ENCODE data around the gene ZNF197. TPM values are rescaled to one million over a fixed set of nuclear protein-coding genes. Genes with fewer than 3 reads are reported as not detected.

ZNF197 gene
- total RNA-seq, 4 donors from 2014 or later, result 17.6 to 51.2 (median 28.5) TPM

GRCh38 chr3:44649709-44650108 is 24.9 kb downstream of the ZNF197 start:
- no peaks in the 10 kb centered on the region for H3K4me1 ChIP-seq
- H3K9me3 ChIP-seq, result no peaks in the 10 kb centered on the region
- H3K27me3 ChIP-seq, result no peaks in the 10 kb centered on the region
- H3K36me3 ChIP-seq, result no peaks in the 10 kb centered on the region
- H3K4me3 ChIP-seq, result peak overlapping the region in 1 of 2 donors; percentile 65
- intact Hi-C loops (cut with DNase I; ENCODE audit: low total_unique reads), result no loop called here
- no peak overlapping the region for H3K27ac ChIP-seq
- TF ChIP-seq POLR2A (IDR thresholded peaks at IDR 0.05) (no peak), CTCF (IDR thresholded peaks at IDR 0.05) (no peak)
- DNase-seq, result no peak

DNA sequence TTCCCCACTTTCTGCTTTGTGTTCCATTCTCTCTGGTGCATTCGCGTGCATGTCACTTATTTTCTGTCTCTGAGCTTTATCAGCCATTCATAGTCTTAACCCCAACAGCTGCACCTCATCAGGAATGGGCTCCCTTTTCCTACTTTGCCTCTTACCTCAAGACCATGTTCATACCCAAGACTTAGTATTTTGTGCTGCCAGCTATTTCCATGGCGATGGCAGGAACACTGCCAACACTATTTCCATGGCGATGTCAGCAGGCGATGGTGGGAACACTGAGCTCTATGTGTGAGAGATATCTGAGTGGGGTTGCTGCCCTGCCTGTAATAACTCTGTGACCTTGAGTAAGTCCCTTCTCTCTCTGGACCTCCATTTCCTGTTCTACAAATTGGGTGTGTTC is 29.2 kb downstream of the ZNF197 start:
- Histone ChIP-seq H3K9me3 (peaks cover 0 to 10% of the 10 kb centered on the region in 2 donors), H3K4me3 (no peak overlapping the region), H3K36me3 (no peaks in the 10 kb centered on the region), H3K4me1 (no peaks in the 10 kb centered on the region), H3K27me3 (no peaks in the 10 kb centered on the region), H3K27ac (no peak overlapping the region)
- intact Hi-C loops (cut with DNase I; ENCODE audit: low total_unique reads), result no loop called here
- TF ChIP-seq CTCF (IDR thresholded peaks at IDR 0.05), result no peak
- no peak for DNase-seq

DNA sequence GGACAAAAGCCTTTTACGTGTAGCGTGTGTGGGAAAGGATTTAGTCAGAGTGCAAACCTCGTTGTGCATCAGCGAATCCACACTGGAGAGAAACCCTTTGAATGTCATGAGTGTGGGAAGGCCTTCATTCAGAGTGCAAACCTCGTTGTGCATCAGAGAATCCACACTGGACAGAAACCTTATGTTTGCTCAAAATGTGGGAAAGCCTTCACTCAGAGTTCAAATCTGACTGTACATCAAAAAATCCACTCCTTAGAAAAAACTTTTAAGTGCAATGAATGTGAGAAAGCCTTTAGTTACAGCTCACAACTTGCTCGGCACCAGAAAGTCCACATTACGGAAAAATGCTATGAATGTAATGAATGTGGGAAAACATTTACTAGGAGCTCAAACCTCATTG is 34.2 kb downstream of the ZNF197 start:
- no peaks in the 10 kb centered on the region for H3K4me1 ChIP-seq
- no peaks in the 10 kb centered on the region for H3K36me3 ChIP-seq
- TF ChIP-seq CTCF (IDR thresholded peaks at IDR 0.05) (no peak), POLR2A (IDR thresholded peaks at IDR 0.05) (no peak)
- DNase-seq, result no peak
- no peak overlapping the region for H3K27ac ChIP-seq
- H3K27me3 ChIP-seq, result no peaks in the 10 kb centered on the region
- H3K9me3 ChIP-seq, result peaks cover 0 to 20% of the 10 kb centered on the region in 2 donors
- H3K4me3 ChIP-seq, result no peak overlapping the region
- intact Hi-C loops (cut with DNase I; ENCODE audit: low total_unique reads), result no loop called here

DNA sequence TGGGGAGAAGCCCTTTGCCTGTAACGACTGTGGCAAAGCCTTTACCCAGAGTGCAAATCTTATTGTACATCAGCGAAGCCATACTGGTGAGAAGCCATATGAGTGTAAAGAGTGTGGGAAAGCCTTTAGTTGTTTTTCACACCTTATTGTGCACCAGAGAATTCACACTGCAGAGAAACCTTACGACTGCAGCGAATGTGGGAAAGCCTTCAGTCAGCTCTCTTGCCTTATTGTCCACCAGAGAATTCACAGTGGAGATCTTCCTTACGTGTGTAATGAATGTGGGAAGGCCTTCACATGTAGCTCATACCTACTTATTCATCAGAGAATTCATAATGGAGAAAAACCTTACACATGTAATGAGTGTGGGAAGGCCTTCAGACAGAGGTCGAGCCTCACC is 34.6 kb downstream of the ZNF197 start:
- H3K4me3 ChIP-seq, result no peak overlapping the region

DNA sequence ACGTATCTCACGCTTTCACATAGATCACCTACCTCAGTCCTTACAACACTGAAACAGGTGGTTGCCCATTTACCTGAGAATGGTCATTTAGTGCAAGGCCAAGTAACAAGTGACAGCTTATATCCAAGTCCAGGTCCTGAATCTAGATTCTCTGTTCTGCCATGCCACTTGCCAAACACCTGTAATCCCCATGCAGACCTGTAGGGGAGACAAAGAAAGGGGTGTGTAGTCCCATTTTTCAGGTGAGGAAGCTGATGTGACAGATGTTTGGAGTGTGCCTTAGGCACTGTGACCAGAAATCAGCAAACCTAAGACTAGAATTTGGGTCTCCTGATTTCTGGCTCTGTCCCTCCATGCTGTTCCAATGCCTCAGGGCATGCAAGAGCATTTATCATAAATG is 36.4 kb downstream of the ZNF197 start:
- H3K27me3 ChIP-seq, result no peaks in the 10 kb centered on the region
- DNase-seq, result no peak
- peaks cover 0 to 30% of the 10 kb centered on the region in 2 donors for H3K9me3 ChIP-seq
- H3K27ac ChIP-seq, result no peak overlapping the region
- no peaks in the 10 kb centered on the region for H3K4me1 ChIP-seq
- H3K36me3 ChIP-seq, result no peaks in the 10 kb centered on the region
- no peak overlapping the region for H3K4me3 ChIP-seq
- intact Hi-C loops (cut with DNase I; ENCODE audit: low total_unique reads), result no loop called here
- no peak for TF ChIP-seq CTCF (IDR thresholded peaks at IDR 0.05)
- TF ChIP-seq POLR2A (IDR thresholded peaks at IDR 0.05), result no peak

More for the DNA sequence above, 34.6 kb downstream of the ZNF197 start:
- TF ChIP-seq POLR2A (IDR thresholded peaks at IDR 0.05) (no peak), CTCF (IDR thresholded peaks at IDR 0.05) (no peak)
- intact Hi-C loops (cut with DNase I; ENCODE audit: low total_unique reads), result no loop called here
- no peak for DNase-seq
- no peaks in the 10 kb centered on the region for H3K27me3 ChIP-seq
- H3K27ac ChIP-seq, result no peak overlapping the region
- H3K9me3 ChIP-seq, result peaks cover 0 to 20% of the 10 kb centered on the region in 2 donors
- H3K36me3 ChIP-seq, result no peaks in the 10 kb centered on the region
- H3K4me1 ChIP-seq, result no peaks in the 10 kb centered on the region

All from uterus (tissue), 4 donors.